Esophagus muscularis mucosa (tissue), 4 donors: Measurements from ENCODE around the gene NOL8. TPM values are rescaled to one million over a fixed set of nuclear protein-coding genes. Genes with fewer than 3 reads are reported as not detected.

ENCODE experiments used
- DNase-seq: peaks from one replicate; pipeline ENCODE4 v3.0.0-alpha.2; 2017; ENCODE audit errors: extremely low spot score
- H3K27ac ChIP-seq, 4 donors: fragments of 200-600 bp; sonication (generic); replicated peaks in 1 of 4; 1 replicate in 3 of 4; 2 replicates in 1 of 4; pipeline ENCODE4 v1.5.1; 2016 to 2019; ENCODE audit warnings: mild to moderate bottlenecking in 1 of 4
- H3K27me3 ChIP-seq, 4 donors: fragments of 200-600 bp; sonication (generic); one replicate each; pipeline versions ENCODE4 v1.5.1 to v1.6.0; 2016 to 2019
- H3K36me3 ChIP-seq, 4 donors: fragments of 200-600 bp; sonication (generic); one replicate each; pipeline ENCODE4 v1.5.1; 2016 to 2019
- H3K4me1 ChIP-seq, 4 donors: fragments of 200-600 bp; sonication (generic); one replicate each; pipeline ENCODE4 v1.5.1; 2016 to 2019
- H3K4me3 ChIP-seq, 4 donors: fragments of 200-600 bp; sonication (generic); 1 replicate in 2 of 4; 2 replicates in 2 of 4; pipeline ENCODE4 v1.5.1; 2016 to 2019; ENCODE audit warnings: mild to moderate bottlenecking in 4 of 4, moderate library complexity in 1 of 4
- H3K9me3 ChIP-seq, 4 donors: fragments of 200-600 bp; sonication (generic); 1 replicate in 3 of 4; 2 replicates in 1 of 4; pipeline ENCODE4 v1.5.1; 2016 to 2019
- EP300 ChIP-seq: sonication (generic); formaldehyde crosslinking; IDR thresholded peaks from one replicate; pipeline ENCODE4 v1.6.1; 2017; ENCODE audit warnings: antibody characterized with exemption
- POLR2A ChIP-seq: fragments of 450-650 bp; IDR thresholded peaks from one replicate; pipeline ENCODE4 v1.6.1; 2017; ENCODE audit warnings: antibody characterized with exemption, moderate library complexity, mild to moderate bottlenecking, low read depth
- POLR2AphosphoS5 ChIP-seq, 2 donors: sonication (generic); formaldehyde crosslinking; IDR thresholded peaks; one replicate each; pipeline ENCODE4 v1.6.1; 2017; ENCODE audit warnings: antibody characterized with exemption in 2 of 2
- WGBS: methylation state at CpG from one replicate; pipeline ENCODE4 v1.1.5; 2018; 5-methylcytosine and 5-hydroxymethylcytosine counted together
- intact Hi-C: fragments of 100-400 bp; cut with DNase I; formaldehyde crosslinking; loops from one replicate; pipeline ENCODE4 v1.15.1; 2023
- small RNA-seq, 3 donors: library from RNA; depleted of rRNA; stranded (forward); fragments of <200 nt; gene quantifications; one replicate each; pipeline ENCODE3, GENCODE V24; 2016
- total RNA-seq, 4 donors: library from RNA; depleted of rRNA; stranded (reverse); fragments of >200 nt; gene quantifications; one replicate each; pipeline versions ENCODE4 v1.1.0 to v1.2.1, GENCODE V29; 2016
- TF ChIP-seq, protein P1 (sequence below), 3 experiments: fragments of 200-600 bp in 2 of 3; fragments of 450-650 bp in 1 of 3; sonication (generic) in 2 of 3; IDR thresholded peaks; one replicate each; pipeline ENCODE4 v1.5.1; 2017 to 2019; ENCODE audit warnings: antibody characterized with exemption in 3 of 3, mild to moderate bottlenecking in 2 of 3, moderate library complexity in 1 of 3

The NOL8 gene
- total RNA-seq, 4 donors from 2014 or later: 17.1 to 28.2 (median 22.5) TPM

DNA sequence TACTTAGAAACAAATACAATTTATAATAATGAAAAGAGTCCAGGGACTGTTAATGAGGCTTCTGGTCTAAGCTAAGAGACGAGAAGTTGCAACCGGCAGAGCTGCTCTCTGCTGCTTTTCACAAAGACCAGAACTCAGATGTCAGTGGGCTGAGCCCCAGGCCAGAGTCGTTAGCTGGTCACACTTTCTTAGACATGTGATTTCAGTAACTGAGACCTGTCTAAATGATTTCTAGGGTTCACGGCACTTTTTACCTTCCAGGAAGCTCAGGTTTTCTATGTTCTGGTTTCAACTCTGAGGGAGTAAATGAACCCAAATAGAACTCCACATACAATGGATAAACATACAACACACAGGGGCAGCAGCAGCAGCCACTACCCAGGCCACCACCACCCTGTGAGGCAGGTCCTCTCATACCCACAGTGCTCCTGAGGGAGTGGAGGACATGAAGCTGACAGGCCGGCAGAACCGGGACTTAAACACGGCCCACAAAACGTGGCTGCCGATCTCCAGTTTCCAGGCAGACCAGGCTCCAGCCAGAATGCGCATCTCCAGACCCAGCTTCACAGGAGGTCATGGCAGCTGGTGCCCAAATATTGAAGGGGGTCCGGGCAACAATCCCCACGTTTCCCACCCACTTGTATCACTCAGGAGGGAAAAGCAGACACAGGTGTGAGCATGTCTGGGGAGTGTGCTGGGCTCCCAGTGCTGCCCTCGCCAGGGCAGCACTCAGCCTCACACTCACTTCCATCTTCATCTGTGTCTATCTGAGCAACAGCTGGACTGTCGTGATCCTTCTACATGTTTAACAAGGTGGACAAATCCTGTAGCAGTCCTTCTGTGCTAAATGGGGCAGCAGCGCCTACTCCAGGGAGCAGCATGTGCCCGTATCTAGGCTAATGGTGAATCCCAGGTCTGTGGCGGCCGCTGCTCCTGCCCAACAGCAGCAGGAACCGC, 70.5 kb downstream of the NOL8 start:
- 87% methylated on average over 14 of the region's 19 CpGs for WGBS
- TF ChIP-seq EP300: no peak
- no peak for TF ChIP-seq POLR2AphosphoS5 (IDR thresholded peaks at IDR 0.05)
- no peak for TF ChIP-seq POLR2A
- TF ChIP-seq, protein P1, sequence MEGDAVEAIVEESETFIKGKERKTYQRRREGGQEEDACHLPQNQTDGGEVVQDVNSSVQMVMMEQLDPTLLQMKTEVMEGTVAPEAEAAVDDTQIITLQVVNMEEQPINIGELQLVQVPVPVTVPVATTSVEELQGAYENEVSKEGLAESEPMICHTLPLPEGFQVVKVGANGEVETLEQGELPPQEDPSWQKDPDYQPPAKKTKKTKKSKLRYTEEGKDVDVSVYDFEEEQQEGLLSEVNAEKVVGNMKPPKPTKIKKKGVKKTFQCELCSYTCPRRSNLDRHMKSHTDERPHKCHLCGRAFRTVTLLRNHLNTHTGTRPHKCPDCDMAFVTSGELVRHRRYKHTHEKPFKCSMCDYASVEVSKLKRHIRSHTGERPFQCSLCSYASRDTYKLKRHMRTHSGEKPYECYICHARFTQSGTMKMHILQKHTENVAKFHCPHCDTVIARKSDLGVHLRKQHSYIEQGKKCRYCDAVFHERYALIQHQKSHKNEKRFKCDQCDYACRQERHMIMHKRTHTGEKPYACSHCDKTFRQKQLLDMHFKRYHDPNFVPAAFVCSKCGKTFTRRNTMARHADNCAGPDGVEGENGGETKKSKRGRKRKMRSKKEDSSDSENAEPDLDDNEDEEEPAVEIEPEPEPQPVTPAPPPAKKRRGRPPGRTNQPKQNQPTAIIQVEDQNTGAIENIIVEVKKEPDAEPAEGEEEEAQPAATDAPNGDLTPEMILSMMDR (IDR thresholded peaks at IDR 0.05): no peak
- intact Hi-C loops: no loop called here
- Histone ChIP-seq H3K4me1 (no peaks in the 10 kb centered on the region), H3K4me3 (no peak overlapping the region), H3K36me3 (peaks cover 86 to 100% (median 99%) of the 10 kb centered on the region in 4 donors), H3K9me3 (no peaks in the 10 kb centered on the region), H3K27me3 (no peaks in the 10 kb centered on the region), H3K27ac (no peak overlapping the region)
- no peak for DNase-seq

DNA sequence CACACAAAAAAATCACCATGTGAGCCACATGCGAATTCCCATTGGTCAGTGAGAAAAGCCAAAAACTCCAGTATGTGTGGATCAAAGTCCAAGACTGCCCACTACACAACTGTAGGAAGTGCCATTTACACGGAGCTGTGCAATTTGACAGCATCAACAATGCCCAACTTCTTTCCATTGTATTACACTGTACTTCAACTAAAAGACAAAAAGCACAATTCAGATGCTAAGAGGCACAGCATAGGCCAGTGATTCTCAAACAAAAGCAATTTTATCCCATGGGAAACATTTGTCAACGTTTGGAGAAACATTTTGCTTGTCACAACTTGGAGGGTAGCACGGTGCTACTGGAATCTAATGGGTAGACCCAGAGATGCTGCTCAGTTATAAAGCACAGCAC, 71.5 kb downstream of the NOL8 start:
- peaks cover 86 to 100% (median 99%) of the 10 kb centered on the region in 4 donors for H3K36me3 ChIP-seq
- no peaks in the 10 kb centered on the region for H3K9me3 ChIP-seq
- H3K27me3 ChIP-seq: no peaks in the 10 kb centered on the region
- no peak for DNase-seq
- no peak for TF ChIP-seq EP300
- TF ChIP-seq POLR2A: no peak
- H3K4me1 ChIP-seq: no peaks in the 10 kb centered on the region
- intact Hi-C loops: no loop called here
- H3K4me3 ChIP-seq: no peak overlapping the region
- no peak overlapping the region for H3K27ac ChIP-seq
- 58% methylated on average over 4 of the region's 4 CpGs for WGBS

DNA sequence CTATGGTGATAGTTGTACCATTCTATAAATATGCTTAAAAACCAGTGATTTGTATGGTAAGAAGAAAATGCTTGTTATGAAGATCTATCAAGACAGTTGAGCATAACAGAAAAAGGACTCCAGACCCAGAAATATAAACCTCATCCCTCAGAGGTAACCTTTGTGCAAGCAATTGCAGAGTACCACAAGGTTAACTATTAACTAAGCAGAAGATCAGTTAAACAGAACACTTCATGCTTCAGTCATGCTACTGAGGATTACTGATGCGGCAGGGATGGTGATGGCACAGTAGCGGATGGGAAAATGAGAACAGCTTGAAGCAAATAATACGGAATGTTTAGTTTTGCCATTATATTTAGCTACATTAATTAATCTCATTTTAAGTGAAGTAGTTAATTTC, 77.2 kb downstream of the NOL8 start:
- TF ChIP-seq, protein P1 (IDR thresholded peaks at IDR 0.05): no peak
- Histone ChIP-seq H3K4me3 (no peak overlapping the region), H3K36me3 (peaks cover 87 to 100% (median 98%) of the 10 kb centered on the region in 4 donors), H3K27ac (no peak overlapping the region), H3K4me1 (no peaks in the 10 kb centered on the region), H3K27me3 (no peaks in the 10 kb centered on the region), H3K9me3 (no peaks in the 10 kb centered on the region)
- intact Hi-C loops: no loop called here
- WGBS: 96% methylated on average over 3 of the region's 3 CpGs
- no peak for DNase-seq

Small RNA genes within 50 kb of the gene (small RNA-seq; reads per million reads assigned to genes)
- gene MIR3651 (0 reads per million in 3 donors), gene SNORA84 (0 to 0.17 (median 0.08) reads per million in 3 donors)

Other genes with a start within 250 kb of the NOL8 start
- 10 to 100 TPM; 50.0 to 57.8 (median 52.5) TPM for gene SPTLC1, start 209.9 kb downstream of the NOL8 start, total RNA-seq
- gene IARS1, start 31.7 kb downstream of the NOL8 start, total RNA-seq: 10 to 100 TPM; 49.8 to 80.6 (median 67.1) TPM
- 1 to 10 TPM; 1.0 to 5.8 (median 2.0) TPM for gene CENPP, start 603 bp upstream of the NOL8 start, total RNA-seq
- 10 to 100 TPM; 16.5 to 42.1 (median 20.0) TPM for gene OGN, start 79.2 kb upstream of the NOL8 start, total RNA-seq
- gene OMD, start 99.1 kb upstream of the NOL8 start, total RNA-seq: 10 to 100 TPM; 18.9 to 26.2 (median 21.4) TPM
- gene ASPN, start 157.2 kb upstream of the NOL8 start, total RNA-seq: 10 to 100 TPM in 3 of 4 donors, 1 to 10 TPM in 1; 9.1 to 21.6 (median 14.5) TPM
- gene ECM2, start 210.6 kb upstream of the NOL8 start, total RNA-seq: 10 to 100 TPM in 2 of 4 donors, 1 to 10 TPM in 2; 8.1 to 11.7 (median 9.8) TPM